Measurements from ENCODE around the gene VMO1.

VMO1 gene

GRCh38 chr17:4795168-4795567 is 9.0 kb upstream of the VMO1 start:
- no peak for DNase-seq

GRCh38 chr17:4790705-4791088 is 4.5 kb upstream of the VMO1 start:
- DNase-seq = no peak

GRCh38 chr17:4789951-4790704 is 4.0 kb upstream of the VMO1 start:
- peak; percentile 75 for DNase-seq

GRCh38 chr17:4789701-4789950 is 3.5 kb upstream of the VMO1 start:
- DNase-seq = no peak

GRCh38 chr17:4788807-4789700 is 2.9 kb upstream of the VMO1 start, which contains the start of gene GLTPD2:
Gene GLTPD2 (plus strand): TSS chr17:4788964. CDS start chr17:4789012, 48 bp downstream.
- no peak for DNase-seq

- DNase-seq = no peak
Observed at GRCh38 chr17:4788159-4788806, 2.1 kb upstream of the VMO1 start.

- no peak for DNase-seq
Observed at GRCh38 chr17:4786516-4786915, 352 bp upstream of the VMO1 start.

- no peak for DNase-seq
Observed at GRCh38 chr17:4785311-4786105, 656 bp downstream of the VMO1 start.

GRCh38 chr17:4782652-4783051 is 3.5 kb downstream of the VMO1 start:
- DNase-seq = no peak

- no peak for DNase-seq
Observed at GRCh38 chr17:4780325-4780955, 5.7 kb downstream of the VMO1 start.

- no peak for DNase-seq
Observed at GRCh38 chr17:4777969-4778760, 8.0 kb downstream of the VMO1 start.

- no peak for DNase-seq
Observed at GRCh38 chr17:4772235-4772613, 13.9 kb downstream of the VMO1 start.

- no peak for DNase-seq
Observed at GRCh38 chr17:4771519-4772234, 14.5 kb downstream of the VMO1 start, which contains the start of gene TM4SF5. Gene TM4SF5 (plus strand): TSS chr17:4771886. CDS start chr17:4771923, 37 bp downstream.

GRCh38 chr17:4769628-4770027 is 16.5 kb downstream of the VMO1 start:
- DNase-seq = no peak

- no peak for DNase-seq
Observed at GRCh38 chr17:4768298-4768697, 17.9 kb downstream of the VMO1 start.

- DNase-seq = no peak
Observed at GRCh38 chr17:4766723-4767122, 19.4 kb downstream of the VMO1 start.

- no peak for DNase-seq
Observed at GRCh38 chr17:4766201-4766600, 20.0 kb downstream of the VMO1 start.

- no peak for DNase-seq
Observed at GRCh38 chr17:4764595-4764994, 21.6 kb downstream of the VMO1 start.

GRCh38 chr17:4759776-4760236 is 26.4 kb downstream of the VMO1 start:
- DNase-seq = no peak

GRCh38 chr17:4753392-4753791 is 32.8 kb downstream of the VMO1 start:
- no peak for DNase-seq

GRCh38 chr17:4751932-4752331 is 34.2 kb downstream of the VMO1 start:
- no peak for DNase-seq
